ENCODE measurements around the gene STAT5A.

- TF ChIP-seq ATF3 (IDR thresholded peaks at IDR 0.05) (no peak), ATF3 (CRISPR knock-in tag; conservative IDR thresholded peaks at IDR 0.05) (no peak), SIRT6 (IDR thresholded peaks at IDR 0.05; ENCODE audit: low read depth, low read length) (no peak), SMARCA4 (IDR thresholded peaks at IDR 0.05) (no peak), RBBP5 (IDR thresholded peaks at IDR 0.05; ENCODE audit: borderline replicate concordance, insufficient read depth, low read length, poor library complexity, severe bottlenecking) (no peak)
These were observed 38.4 kb upstream of the STAT5A start for GRCh38 chr17:42249681-42250446.

Data from K562 (cell line).